ENCODE results near the gene RIOK2.

RIOK2 gene

DNA sequence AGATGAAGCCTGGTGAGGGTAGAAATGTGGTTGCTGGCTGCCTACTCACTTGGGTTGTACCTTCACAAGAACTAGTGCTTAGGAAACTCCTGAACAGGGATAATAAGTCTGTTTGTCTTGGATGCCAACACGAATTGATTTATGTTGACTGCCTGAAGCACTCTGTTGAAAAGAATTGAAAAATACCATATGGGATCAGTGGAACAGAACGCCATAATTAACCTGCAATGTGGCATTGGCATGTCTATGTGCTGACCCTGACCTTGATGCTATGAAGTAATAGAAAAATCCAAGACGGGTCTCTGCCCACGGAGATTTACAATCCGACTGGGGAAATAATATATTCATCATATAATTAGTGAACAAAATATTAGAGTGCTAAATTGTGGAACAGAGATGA lies 51.1 kb downstream of the RIOK2 start:
- H2BK5ac ChIP-seq (ENCODE audit: low read length): no peak overlapping the region
- no peak overlapping the region for H3K56ac ChIP-seq (ENCODE audit: low read length)
- H2AK5ac ChIP-seq (ENCODE audit: low read length): no peak overlapping the region
- no peak overlapping the region for H4K8ac ChIP-seq (ENCODE audit: low read depth, low read length)
- H2BK120ac ChIP-seq (ENCODE audit: low read depth, low read length): no peak overlapping the region
- no peaks in the 10 kb centered on the region for H3K27me3 ChIP-seq (ENCODE audit: insufficient read depth, low read length, poor library complexity)
- no peaks in the 10 kb centered on the region for H3K79me2 ChIP-seq (ENCODE audit: control insufficient read depth, insufficient read depth, low read length)
- H3K18ac ChIP-seq (ENCODE audit: low read length): no peak overlapping the region
- no peaks in the 10 kb centered on the region for H3K79me1 ChIP-seq (ENCODE audit: low read length)
- no peak overlapping the region for H4K5ac ChIP-seq (ENCODE audit: low read length)
- peaks cover 8% of the 10 kb centered on the region for H3K4me1 ChIP-seq (ENCODE audit: control insufficient read depth, low read depth, low read length)
- no peak overlapping the region for H3K4ac ChIP-seq (ENCODE audit: low read depth, low read length)
- H3K36me3 ChIP-seq (ENCODE audit: control insufficient read depth, insufficient read depth, low read length): no peaks in the 10 kb centered on the region
- no peak overlapping the region for H3K4me2 ChIP-seq (ENCODE audit: low read length)
- H3K23ac ChIP-seq (ENCODE audit: low read length): no peak overlapping the region
- H3K4me3 ChIP-seq (ENCODE audit: low read length): no peak overlapping the region
- DNase-seq: no peak
- H3K9ac ChIP-seq (ENCODE audit: low read length): no peak overlapping the region
- no peak overlapping the region for H3K27ac ChIP-seq (ENCODE audit: low read depth, low read length)
- WGBS (ENCODE audit: extremely low coverage, insufficient coverage, low lambda C conversion rate): no CpG with 5 or more reads among the region's 5 CpGs
- no peak overlapping the region for H2BK15ac ChIP-seq (replicated peaks; ENCODE audit: low read depth)

DNA sequence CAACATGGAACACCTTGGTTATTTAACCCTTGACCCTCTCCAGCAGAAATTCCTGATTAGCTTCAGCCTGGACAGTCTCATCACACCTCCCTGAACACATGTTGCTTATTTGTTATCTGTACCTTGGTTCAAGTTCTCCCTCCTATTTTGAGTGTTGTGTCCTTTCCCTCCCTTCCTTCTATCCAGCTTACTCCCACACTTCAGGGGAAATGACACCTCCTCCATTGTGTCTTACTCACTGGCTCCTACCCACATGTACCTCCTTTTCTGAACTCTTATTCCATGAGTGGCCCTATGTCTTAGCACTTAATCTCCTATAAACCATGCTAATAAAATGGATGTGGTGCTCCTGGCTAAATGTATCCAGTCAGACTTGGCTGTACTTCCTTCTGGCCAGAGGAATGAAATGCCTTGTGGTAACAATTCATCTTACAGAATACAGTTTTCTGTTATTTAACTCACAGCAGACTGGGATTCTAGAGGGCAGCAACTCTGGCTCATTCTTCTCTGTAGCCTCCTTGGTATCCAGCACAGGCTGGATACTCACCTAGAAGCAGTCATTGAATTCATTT lies 51.8 kb downstream of the RIOK2 start:
- Histone ChIP-seq H3K27me3 (ENCODE audit: insufficient read depth, low read length, poor library complexity) (no peaks in the 10 kb centered on the region), H2BK15ac (replicated peaks; ENCODE audit: low read depth) (no peak overlapping the region), H3K9ac (ENCODE audit: low read length) (no peak overlapping the region), H3K79me2 (ENCODE audit: control insufficient read depth, insufficient read depth, low read length) (no peaks in the 10 kb centered on the region), H3K18ac (ENCODE audit: low read length) (no peak overlapping the region), H4K8ac (ENCODE audit: low read depth, low read length) (no peak overlapping the region), H3K4me2 (ENCODE audit: low read length) (no peak overlapping the region), H3K79me1 (ENCODE audit: low read length) (no peaks in the 10 kb centered on the region), H3K4me1 (ENCODE audit: control insufficient read depth, low read depth, low read length) (peaks cover 6% of the 10 kb centered on the region), H2BK120ac (ENCODE audit: low read depth, low read length) (no peak overlapping the region), H3K27ac (ENCODE audit: low read depth, low read length) (no peak overlapping the region), H3K23ac (ENCODE audit: low read length) (no peak overlapping the region), H3K56ac (ENCODE audit: low read length) (no peak overlapping the region), H4K5ac (ENCODE audit: low read length) (no peak overlapping the region), H2BK5ac (ENCODE audit: low read length) (no peak overlapping the region), H3K36me3 (ENCODE audit: control insufficient read depth, insufficient read depth, low read length) (no peaks in the 10 kb centered on the region), H2AK5ac (ENCODE audit: low read length) (no peak overlapping the region), H3K4ac (ENCODE audit: low read depth, low read length) (no peak overlapping the region), H3K4me3 (ENCODE audit: low read length) (no peak overlapping the region)
- DNase-seq: no peak

DNA sequence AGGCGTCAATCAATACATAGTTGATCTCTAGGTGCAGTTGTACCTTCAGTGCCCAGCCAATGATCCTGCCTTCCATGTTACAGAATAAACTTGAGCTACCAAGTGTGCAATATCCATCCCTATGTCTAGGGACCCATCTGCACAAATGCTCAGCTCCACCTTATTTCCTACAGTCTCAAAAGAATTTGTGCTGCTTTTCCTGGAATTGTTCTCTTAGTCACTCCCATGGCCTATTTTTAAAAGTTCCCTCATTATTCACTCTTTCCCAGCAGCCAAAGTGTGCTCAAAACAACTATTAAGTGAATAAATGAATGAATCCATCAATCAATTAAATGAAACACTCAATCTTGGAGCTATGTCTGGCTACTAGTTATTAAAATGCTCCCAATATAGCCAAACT lies 55.3 kb downstream of the RIOK2 start:
- H3K79me2 ChIP-seq (ENCODE audit: control insufficient read depth, insufficient read depth, low read length): no peaks in the 10 kb centered on the region
- H4K5ac ChIP-seq (ENCODE audit: low read length): no peak overlapping the region
- no CpG with 5 or more reads among the region's 1 CpG for WGBS (ENCODE audit: extremely low coverage, insufficient coverage, low lambda C conversion rate)
- DNase-seq: no peak
- H3K4me1 ChIP-seq (ENCODE audit: control insufficient read depth, low read depth, low read length): no peaks in the 10 kb centered on the region
- no peak overlapping the region for H2BK120ac ChIP-seq (ENCODE audit: low read depth, low read length)
- no peaks in the 10 kb centered on the region for H3K27me3 ChIP-seq (ENCODE audit: insufficient read depth, low read length, poor library complexity)
- no peak overlapping the region for H4K8ac ChIP-seq (ENCODE audit: low read depth, low read length)
- H3K27ac ChIP-seq (ENCODE audit: low read depth, low read length): no peak overlapping the region
- no peak overlapping the region for H2BK5ac ChIP-seq (ENCODE audit: low read length)
- H3K36me3 ChIP-seq (ENCODE audit: control insufficient read depth, insufficient read depth, low read length): no peaks in the 10 kb centered on the region
- H3K18ac ChIP-seq (ENCODE audit: low read length): no peak overlapping the region
- H2BK15ac ChIP-seq (replicated peaks; ENCODE audit: low read depth): no peak overlapping the region
- no peak overlapping the region for H3K4ac ChIP-seq (ENCODE audit: low read depth, low read length)
- no peak overlapping the region for H3K23ac ChIP-seq (ENCODE audit: low read length)
- no peak overlapping the region for H3K4me3 ChIP-seq (ENCODE audit: low read length)
- no peak overlapping the region for H2AK5ac ChIP-seq (ENCODE audit: low read length)
- no peak overlapping the region for H3K4me2 ChIP-seq (ENCODE audit: low read length)
- H3K56ac ChIP-seq (ENCODE audit: low read length): no peak overlapping the region
- no peak overlapping the region for H3K9ac ChIP-seq (ENCODE audit: low read length)
- H3K79me1 ChIP-seq (ENCODE audit: low read length): no peaks in the 10 kb centered on the region

DNA sequence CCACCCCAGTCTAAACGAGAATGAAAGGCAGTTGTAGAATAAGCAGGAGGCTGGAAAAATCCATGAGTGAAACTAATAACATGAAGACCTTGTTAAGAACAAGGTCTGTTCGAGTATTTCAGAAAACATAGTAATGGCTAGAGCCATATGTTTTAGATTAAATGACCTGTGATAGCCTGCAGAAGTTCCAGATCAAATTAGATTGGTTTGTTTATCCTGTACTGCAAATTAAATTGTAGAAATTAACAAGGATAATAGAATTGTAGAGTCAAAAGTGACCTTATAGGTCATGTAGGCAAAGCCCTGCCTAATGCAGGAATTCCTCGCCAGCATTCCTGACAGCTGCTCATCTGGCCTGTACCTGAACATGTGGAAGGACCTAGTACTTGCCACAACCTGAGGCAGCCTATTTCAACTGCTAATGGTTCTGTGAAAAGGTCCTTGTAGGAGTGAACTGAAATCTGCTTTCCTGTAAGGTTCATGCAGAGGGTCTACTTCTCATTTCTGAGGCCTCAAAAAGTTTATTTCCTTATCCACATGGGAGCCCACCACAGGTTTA lies 57.8 kb downstream of the RIOK2 start:
- Histone ChIP-seq H3K79me2 (ENCODE audit: control insufficient read depth, insufficient read depth, low read length) (no peaks in the 10 kb centered on the region), H3K4me3 (ENCODE audit: low read length) (no peak overlapping the region), H3K4me1 (ENCODE audit: control insufficient read depth, low read depth, low read length) (no peaks in the 10 kb centered on the region), H3K36me3 (ENCODE audit: control insufficient read depth, insufficient read depth, low read length) (no peaks in the 10 kb centered on the region), H4K5ac (ENCODE audit: low read length) (no peak overlapping the region), H3K27ac (ENCODE audit: low read depth, low read length) (no peak overlapping the region), H3K56ac (ENCODE audit: low read length) (no peak overlapping the region), H3K9ac (ENCODE audit: low read length) (no peak overlapping the region), H3K79me1 (ENCODE audit: low read length) (no peaks in the 10 kb centered on the region), H3K23ac (ENCODE audit: low read length) (no peak overlapping the region), H3K18ac (ENCODE audit: low read length) (no peak overlapping the region), H3K27me3 (ENCODE audit: insufficient read depth, low read length, poor library complexity) (no peaks in the 10 kb centered on the region), H4K8ac (ENCODE audit: low read depth, low read length) (no peak overlapping the region), H2BK5ac (ENCODE audit: low read length) (no peak overlapping the region), H3K4me2 (ENCODE audit: low read length) (no peak overlapping the region), H3K4ac (ENCODE audit: low read depth, low read length) (no peak overlapping the region), H2BK120ac (ENCODE audit: low read depth, low read length) (no peak overlapping the region), H2BK15ac (replicated peaks; ENCODE audit: low read depth) (no peak overlapping the region), H2AK5ac (ENCODE audit: low read length) (no peak overlapping the region)
- DNase-seq: peak; percentile 44
- WGBS (ENCODE audit: extremely low coverage, insufficient coverage, low lambda C conversion rate): no CpG with 5 or more reads among the region's 3 CpGs

DNA sequence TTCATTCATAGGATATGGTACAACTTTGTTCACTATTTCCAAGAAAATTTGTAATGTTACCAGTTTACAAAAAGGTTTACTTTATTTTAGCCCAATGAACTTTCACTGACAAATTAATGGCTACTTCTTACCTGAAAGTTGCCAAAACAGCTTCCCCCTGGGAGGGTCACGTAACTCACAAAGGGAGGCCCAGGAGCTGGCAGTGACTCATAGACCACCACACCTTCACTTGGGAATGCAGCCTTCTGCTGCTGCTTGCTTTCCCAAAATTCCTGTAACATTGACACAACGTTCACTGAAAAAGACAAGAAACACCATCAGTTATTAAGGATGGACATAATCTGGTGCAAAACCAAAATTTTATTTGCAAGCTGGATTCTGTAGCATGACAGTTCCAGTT lies 58.7 kb downstream of the RIOK2 start:
- H3K79me2 ChIP-seq (ENCODE audit: control insufficient read depth, insufficient read depth, low read length): no peaks in the 10 kb centered on the region
- H2AK5ac ChIP-seq (ENCODE audit: low read length): no peak overlapping the region
- no peak overlapping the region for H2BK120ac ChIP-seq (ENCODE audit: low read depth, low read length)
- H4K5ac ChIP-seq (ENCODE audit: low read length): no peak overlapping the region
- no peak overlapping the region for H3K18ac ChIP-seq (ENCODE audit: low read length)
- H3K4ac ChIP-seq (ENCODE audit: low read depth, low read length): no peak overlapping the region
- no peak overlapping the region for H2BK5ac ChIP-seq (ENCODE audit: low read length)
- no peaks in the 10 kb centered on the region for H3K27me3 ChIP-seq (ENCODE audit: insufficient read depth, low read length, poor library complexity)
- H3K4me3 ChIP-seq (ENCODE audit: low read length): no peak overlapping the region
- no peak overlapping the region for H3K27ac ChIP-seq (ENCODE audit: low read depth, low read length)
- H3K23ac ChIP-seq (ENCODE audit: low read length): no peak overlapping the region
- H4K8ac ChIP-seq (ENCODE audit: low read depth, low read length): no peak overlapping the region
- H3K79me1 ChIP-seq (ENCODE audit: low read length): no peaks in the 10 kb centered on the region
- no peak overlapping the region for H3K56ac ChIP-seq (ENCODE audit: low read length)
- WGBS (ENCODE audit: extremely low coverage, insufficient coverage, low lambda C conversion rate): no CpG with 5 or more reads among the region's 2 CpGs
- H3K4me2 ChIP-seq (ENCODE audit: low read length): no peak overlapping the region
- DNase-seq: peak; percentile 79
- H2BK15ac ChIP-seq (replicated peaks; ENCODE audit: low read depth): no peak overlapping the region
- H3K9ac ChIP-seq (ENCODE audit: low read length): no peak overlapping the region
- no peaks in the 10 kb centered on the region for H3K4me1 ChIP-seq (ENCODE audit: control insufficient read depth, low read depth, low read length)
- H3K36me3 ChIP-seq (ENCODE audit: control insufficient read depth, insufficient read depth, low read length): no peaks in the 10 kb centered on the region

DNA sequence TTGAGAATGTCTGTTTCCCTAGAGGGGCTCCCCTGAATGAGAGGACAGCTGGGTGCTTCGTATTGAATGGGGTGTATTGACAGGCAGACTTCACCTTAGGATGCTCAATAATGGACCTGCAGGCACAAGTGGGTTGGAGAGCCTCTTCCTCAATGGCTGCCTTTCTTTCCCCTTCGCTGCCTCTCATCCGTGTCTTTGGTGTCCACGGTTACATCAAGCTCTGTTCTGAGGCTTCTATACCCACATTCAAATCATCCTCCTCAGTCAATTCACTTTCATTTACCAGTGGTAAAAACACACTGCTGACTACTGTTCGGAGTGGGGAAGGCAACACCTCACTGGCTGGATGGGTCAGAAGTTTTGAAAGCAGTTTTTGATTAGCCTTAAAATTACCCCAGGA lies 61.2 kb downstream of the RIOK2 start:
- Histone ChIP-seq H3K79me2 (ENCODE audit: control insufficient read depth, insufficient read depth, low read length) (no peaks in the 10 kb centered on the region), H3K18ac (ENCODE audit: low read length) (no peak overlapping the region), H2BK120ac (ENCODE audit: low read depth, low read length) (no peak overlapping the region), H2AK5ac (ENCODE audit: low read length) (no peak overlapping the region), H3K27me3 (ENCODE audit: insufficient read depth, low read length, poor library complexity) (no peaks in the 10 kb centered on the region), H4K5ac (ENCODE audit: low read length) (no peak overlapping the region), H3K36me3 (ENCODE audit: control insufficient read depth, insufficient read depth, low read length) (no peaks in the 10 kb centered on the region), H3K4me1 (ENCODE audit: control insufficient read depth, low read depth, low read length) (no peaks in the 10 kb centered on the region), H3K9ac (ENCODE audit: low read length) (no peak overlapping the region), H3K27ac (ENCODE audit: low read depth, low read length) (no peak overlapping the region), H3K56ac (ENCODE audit: low read length) (no peak overlapping the region), H3K4me3 (ENCODE audit: low read length) (no peak overlapping the region), H4K8ac (ENCODE audit: low read depth, low read length) (no peak overlapping the region), H3K79me1 (ENCODE audit: low read length) (no peaks in the 10 kb centered on the region), H3K4ac (ENCODE audit: low read depth, low read length) (no peak overlapping the region), H3K4me2 (ENCODE audit: low read length) (no peak overlapping the region), H3K23ac (ENCODE audit: low read length) (no peak overlapping the region), H2BK5ac (ENCODE audit: low read length) (no peak overlapping the region), H2BK15ac (replicated peaks; ENCODE audit: low read depth) (no peak overlapping the region)
- no peak for DNase-seq
- WGBS (ENCODE audit: extremely low coverage, insufficient coverage, low lambda C conversion rate): no CpG with 5 or more reads among the region's 5 CpGs
